Vagina (tissue), 2 donors: Measurements from ENCODE around the gene CFAP100.

Experiments
- POLR2A ChIP-seq, 2 donors: fragments of 450-650 bp; IDR thresholded peaks; one replicate each; pipeline ENCODE4 v1.6.1; 2017; ENCODE audit warnings: antibody characterized with exemption in 2 of 2, mild to moderate bottlenecking in 2 of 2, moderate library complexity in 2 of 2
- POLR2AphosphoS5 ChIP-seq, 2 donors: sonication (generic); formaldehyde crosslinking; IDR thresholded peaks; one replicate each; pipeline ENCODE4 v1.9.0; 2017; ENCODE audit warnings: antibody characterized with exemption in 2 of 2, mild to moderate bottlenecking in 2 of 2, low read depth in 1 of 2; ENCODE audit not compliant: insufficient read depth in 1 of 2
- TF ChIP-seq, protein P1 (sequence below), 3 experiments: fragments of 450-650 bp in 2 of 3; fragments of 200-600 bp in 1 of 3; sonication (generic) in 1 of 3; IDR thresholded peaks; one replicate each; pipeline ENCODE4 v1.5.1; 2017 to 2019; ENCODE audit warnings: antibody characterized with exemption in 3 of 3, mild to moderate bottlenecking in 2 of 3, moderate library complexity in 2 of 3

GRCh38 chr3:126446301-126446700, 51.6 kb downstream of the CFAP100 start:
- TF ChIP-seq, protein P1, sequence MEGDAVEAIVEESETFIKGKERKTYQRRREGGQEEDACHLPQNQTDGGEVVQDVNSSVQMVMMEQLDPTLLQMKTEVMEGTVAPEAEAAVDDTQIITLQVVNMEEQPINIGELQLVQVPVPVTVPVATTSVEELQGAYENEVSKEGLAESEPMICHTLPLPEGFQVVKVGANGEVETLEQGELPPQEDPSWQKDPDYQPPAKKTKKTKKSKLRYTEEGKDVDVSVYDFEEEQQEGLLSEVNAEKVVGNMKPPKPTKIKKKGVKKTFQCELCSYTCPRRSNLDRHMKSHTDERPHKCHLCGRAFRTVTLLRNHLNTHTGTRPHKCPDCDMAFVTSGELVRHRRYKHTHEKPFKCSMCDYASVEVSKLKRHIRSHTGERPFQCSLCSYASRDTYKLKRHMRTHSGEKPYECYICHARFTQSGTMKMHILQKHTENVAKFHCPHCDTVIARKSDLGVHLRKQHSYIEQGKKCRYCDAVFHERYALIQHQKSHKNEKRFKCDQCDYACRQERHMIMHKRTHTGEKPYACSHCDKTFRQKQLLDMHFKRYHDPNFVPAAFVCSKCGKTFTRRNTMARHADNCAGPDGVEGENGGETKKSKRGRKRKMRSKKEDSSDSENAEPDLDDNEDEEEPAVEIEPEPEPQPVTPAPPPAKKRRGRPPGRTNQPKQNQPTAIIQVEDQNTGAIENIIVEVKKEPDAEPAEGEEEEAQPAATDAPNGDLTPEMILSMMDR (IDR thresholded peaks at IDR 0.05): no peak
- no peak for TF ChIP-seq POLR2A (IDR thresholded peaks at IDR 0.05)
- no peak for TF ChIP-seq POLR2AphosphoS5 (IDR thresholded peaks at IDR 0.05; ENCODE audit: insufficient read depth in 1 of 2, low read depth in 1 of 2)
